ENCODE results near the gene AGPS.

- TF ChIP-seq CTCF (IDR thresholded peaks at IDR 0.05; ENCODE audit: low read depth, low read length, poor library complexity, severe bottlenecking) (no peak), EZH2phosphoT487 (IDR thresholded peaks at IDR 0.05; ENCODE audit: borderline replicate concordance, low read length) (no peak)
Measured at GRCh38 chr2:177355874-177356273, 36.7 kb upstream of the AGPS start.
